Hematopoietic multipotent progenitor cell treated with erythropoietin and hydrocortisone succinate and interleukin-3 and kit ligand, for 4 days (in vitro differentiated cells): ENCODE measurements around the gene MT3.

Source experiments
- DNase-seq: peaks from one replicate; pipeline ENCODE4 v3.0.0-alpha.2; 2015

MT3 gene

DNA sequence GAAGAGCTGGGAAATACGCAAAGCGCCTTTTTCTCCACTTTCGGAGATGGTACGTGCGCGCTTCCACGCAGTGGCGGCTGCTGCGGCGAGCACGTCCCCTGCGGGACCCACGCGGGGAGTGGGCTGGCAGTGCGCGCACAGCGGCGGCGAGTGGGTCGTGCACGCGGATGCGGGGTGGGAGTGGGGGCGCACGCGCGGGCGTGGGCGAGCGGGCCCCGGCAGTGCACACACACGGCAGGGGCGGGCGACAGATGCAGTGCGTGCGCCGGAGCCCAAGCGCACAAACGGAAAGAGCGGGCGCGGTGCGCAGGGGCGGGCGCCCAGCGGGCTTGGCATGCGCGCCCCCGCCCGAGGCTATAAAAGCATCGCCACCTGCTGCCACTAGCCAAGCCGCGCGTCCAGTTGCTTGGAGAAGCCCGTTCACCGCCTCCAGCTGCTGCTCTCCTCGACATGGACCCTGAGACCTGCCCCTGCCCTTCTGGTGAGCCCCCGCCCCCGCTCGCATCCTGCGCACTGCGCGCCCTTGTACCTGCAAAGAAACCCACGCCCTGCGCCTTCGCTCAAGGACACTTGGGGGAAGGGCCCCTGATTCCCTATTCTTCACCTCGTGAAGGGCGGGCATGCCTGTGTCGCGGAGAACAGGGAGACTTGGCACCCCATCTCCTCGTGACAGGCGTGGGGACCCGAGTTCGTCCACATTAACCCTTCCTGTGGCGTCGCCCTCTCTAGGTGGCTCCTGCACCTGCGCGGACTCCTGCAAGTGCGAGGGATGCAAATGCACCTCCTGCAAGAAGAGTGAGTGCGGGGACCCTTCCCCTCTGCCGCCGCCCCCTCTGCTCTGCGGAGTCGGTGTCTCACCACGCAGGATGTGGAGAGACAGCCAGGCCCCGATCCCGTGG, at the start of gene MT3:
TSS of gene MT3 (plus strand) at position 388 of the 899 bp plus-strand sequence. CDS start at position 451, 63 bp downstream.
- DNase-seq: peak; percentile 58

DNA sequence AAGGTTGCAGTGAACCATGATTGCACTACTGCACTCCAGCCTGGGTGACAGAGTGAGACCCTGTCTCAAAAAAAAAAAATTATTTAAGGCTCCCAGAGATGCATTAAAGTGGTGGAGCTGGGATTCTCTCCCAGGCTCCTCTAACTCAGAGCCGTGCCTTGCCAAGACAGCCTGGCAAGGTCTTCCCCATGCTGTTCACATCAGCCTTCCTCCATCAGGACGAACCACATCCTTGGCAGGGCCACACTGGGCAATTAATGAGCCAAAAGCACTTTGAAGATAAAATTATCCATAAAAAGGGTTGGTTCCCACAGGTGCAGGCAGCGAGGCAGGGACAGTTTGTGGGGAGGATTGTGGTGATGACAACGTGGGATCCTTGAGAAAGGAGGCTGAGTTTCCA, 49.7 kb upstream of the MT3 start:
- DNase-seq: no peak

DNA sequence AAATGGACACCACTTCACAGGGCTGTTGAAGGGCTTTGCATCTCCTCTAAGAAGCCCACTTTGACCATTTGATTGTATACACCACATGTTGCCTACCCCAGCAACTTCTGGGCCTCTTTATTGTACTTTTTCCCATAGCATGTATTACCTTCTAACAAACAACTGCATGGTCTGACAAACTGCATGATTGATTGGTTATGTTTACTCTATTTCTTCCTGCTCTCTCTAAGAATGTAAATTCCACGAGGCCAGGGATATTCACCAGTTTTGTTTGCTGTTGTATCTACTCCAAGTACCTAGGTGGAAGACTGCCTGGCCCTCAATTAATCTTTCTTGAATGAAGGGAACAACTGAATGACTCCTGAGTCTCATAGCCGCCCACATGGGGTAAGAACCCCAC, 47.3 kb upstream of the MT3 start:
- no peak for DNase-seq

- peak; percentile 18 for DNase-seq
Measured at GRCh38 chr16:56547120-56547948, 42.0 kb upstream of the MT3 start.

DNA sequence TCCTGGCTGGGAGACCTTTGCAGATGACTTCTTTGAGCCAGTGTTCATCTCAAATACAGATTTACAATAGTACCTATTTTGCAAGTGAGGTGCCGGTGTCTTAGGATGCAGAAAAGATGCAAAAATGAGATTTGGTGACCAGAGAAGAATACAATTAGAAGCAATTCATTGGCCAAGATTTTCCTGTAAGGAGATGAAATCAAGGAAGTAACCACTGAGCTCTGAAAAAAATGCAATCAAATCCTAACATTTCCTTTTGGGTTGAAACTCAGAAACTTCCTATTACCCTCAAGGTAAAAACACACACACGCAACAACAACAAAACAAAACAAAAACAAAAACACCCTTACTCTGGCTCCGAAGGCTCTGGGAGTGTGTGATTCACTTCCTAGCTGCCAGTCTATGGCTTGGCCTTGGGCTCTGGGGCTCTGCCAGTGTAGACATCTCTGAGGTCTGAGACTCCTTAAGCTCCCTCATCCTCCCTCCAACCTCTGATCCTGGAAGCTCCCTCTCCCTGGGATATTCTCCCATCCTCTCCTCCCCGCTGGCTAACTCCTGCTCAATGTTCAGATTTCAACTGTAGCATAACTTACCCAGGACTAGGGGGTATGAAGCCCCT, 41.3 kb upstream of the MT3 start:
- no peak for DNase-seq

DNA sequence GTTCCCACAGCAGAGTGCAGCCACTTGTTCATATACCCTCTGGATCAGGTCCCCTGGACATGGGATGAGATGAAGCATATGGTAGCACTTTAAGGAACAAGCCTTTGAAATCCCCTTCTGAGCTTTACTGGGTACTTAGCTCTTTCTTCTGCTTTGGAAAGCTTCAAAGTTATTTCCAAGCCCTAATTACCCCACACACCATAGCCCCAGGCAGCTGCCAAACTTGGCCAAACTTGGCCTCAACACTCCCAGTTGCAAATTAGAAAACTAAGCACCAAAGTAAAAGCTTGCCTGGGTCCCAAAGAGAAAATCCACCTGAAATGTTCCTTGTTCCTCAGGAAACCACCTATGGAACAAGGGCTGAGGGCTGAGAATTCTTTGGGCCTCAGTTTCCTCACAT, 40.2 kb upstream of the MT3 start:
- no peak for DNase-seq

DNA sequence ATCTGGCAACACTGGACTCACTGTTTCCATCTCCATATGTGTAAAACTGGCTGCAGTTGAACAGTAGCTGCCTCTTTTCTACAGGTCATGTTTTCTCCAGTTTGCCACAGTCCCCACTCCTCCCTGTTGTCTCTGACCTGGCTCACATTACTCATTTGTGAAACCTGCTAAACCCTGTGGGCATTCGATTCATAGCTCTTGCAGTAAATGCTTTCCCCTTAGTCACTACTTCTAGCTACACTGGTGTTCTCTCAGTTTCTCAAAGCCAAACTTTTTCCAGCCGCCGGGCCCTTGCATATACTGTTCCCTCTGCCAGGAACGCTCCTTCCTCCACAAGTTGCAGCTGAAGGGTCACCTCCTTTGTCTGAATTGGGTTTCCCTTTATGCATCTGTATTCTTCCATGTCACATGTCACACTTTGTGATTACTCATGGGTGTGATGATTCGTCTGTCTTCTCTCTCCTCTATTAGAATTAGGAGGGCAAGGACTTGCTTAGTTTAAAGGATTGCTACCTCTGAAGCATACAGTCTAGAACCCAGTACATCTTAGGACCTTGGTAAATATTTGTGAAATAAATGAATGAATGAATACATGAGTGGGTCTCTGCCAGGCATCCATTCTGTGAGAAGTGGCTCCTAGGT, 39.5 kb upstream of the MT3 start:
- no peak for DNase-seq

DNA sequence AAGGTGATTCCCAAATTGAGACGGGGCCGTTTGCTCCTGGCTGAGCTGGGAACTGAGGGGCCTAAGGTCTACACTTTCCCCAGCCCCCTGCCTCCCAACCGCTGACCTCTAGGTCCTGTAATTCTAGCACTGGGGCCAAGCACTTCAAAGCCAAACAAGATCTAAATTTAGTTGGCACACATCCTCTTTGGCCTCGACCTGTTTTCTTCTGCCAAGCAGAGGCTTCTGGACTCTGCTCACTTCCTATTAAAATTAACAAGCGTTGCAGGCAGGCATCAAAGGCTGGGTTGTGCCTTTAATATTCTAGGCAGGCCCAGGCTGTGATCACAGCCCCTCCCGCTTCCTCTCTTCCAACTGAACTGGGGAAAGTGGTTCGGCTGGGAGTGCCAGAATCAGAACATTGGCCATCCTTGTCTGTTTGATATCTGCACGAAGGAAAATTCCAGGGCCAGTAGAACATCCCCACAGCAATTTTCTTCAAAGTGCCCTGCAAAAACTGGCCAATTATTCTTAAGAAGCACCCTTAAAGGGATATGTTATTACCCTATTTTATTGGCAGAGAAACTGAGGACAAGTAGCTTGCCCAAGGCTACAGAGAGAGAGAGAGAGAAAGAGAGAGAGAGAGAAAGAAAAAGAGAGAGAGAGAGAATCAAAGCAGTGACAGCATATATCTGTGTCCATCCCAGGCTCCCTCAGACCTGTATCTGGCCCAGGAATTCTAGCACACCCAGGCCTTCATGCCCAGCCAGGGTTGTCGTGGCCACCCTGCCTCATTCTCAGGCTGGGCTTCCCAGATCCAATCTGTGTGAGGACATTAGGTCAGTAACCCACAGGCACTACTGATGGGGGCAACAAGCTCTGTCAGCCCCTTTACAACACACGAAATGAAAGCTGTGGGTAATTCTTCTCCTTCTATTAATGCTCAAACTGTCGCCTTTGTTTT, 37.3 kb upstream of the MT3 start:
- no peak for DNase-seq

DNA sequence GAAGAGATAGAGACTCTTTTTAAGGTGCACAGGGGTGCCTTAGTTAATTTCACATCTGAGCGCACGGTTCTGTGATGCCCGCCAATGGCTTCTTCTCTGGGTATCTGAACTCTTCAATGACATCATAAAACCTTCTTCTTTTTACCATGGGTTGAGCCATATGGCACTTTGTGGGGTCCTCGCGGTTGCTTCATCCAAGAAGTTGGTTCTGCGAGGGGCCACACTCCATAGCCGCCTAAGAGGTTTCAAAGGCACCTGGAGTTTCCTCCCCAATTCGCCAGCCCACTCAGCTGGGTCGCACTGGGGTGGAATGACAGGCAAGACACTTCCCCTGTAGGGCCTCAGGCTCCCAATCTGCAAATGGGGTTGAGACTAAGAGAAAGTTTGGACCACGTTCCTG, 34.9 kb upstream of the MT3 start:
- DNase-seq: no peak

- no peak for DNase-seq
Measured at GRCh38 chr16:56558024-56558747, 31.1 kb upstream of the MT3 start.

GRCh38 chr16:56559109-56559508, 30.2 kb upstream of the MT3 start:
- DNase-seq: no peak

DNA sequence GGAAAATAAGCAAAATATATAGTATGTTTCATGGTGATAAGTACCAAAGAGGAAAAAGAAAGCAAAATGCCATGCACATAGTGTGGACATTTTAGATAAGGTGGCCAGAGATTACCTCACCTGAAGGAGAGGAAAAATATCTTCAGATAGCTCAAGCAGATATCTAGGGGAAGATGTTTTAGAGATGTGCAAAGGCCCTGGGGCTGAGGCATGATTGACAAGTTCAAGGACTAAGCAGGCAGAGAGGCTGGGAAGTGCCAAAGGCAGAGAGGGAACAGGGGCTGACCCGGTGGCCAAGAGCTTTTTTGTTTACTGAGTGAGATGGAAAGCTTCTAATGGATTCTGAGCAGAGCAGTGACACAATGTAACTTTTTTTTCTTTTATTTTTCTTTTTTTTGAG, 28.9 kb upstream of the MT3 start:
- no peak for DNase-seq

DNA sequence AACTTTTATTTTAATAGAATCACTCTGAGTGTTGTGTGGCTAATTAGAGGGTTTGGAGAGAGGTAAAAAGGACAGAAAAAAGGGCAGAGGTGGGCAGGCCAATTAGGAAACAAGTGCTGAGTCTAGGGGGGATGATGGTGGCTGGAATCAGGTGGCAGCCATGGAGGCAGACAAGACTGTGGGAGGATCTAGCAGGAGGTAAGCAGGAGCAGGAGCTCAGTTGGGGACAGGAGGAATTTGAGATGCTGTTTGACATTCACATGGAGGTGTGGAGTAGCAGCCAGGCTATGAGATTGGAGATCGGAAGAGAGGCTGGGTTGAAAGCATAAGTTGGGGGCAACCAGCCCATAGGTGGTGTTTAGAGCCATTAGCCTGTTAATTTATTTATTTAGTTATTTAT, 28.2 kb upstream of the MT3 start:
- no peak for DNase-seq

- no peak for DNase-seq
Measured at GRCh38 chr16:56564793-56565477, 24.4 kb upstream of the MT3 start, which contains the start of gene MT4. Gene MT4 (plus strand): TSS chr16:56565073. CDS start chr16:56565129, 56 bp downstream.

DNA sequence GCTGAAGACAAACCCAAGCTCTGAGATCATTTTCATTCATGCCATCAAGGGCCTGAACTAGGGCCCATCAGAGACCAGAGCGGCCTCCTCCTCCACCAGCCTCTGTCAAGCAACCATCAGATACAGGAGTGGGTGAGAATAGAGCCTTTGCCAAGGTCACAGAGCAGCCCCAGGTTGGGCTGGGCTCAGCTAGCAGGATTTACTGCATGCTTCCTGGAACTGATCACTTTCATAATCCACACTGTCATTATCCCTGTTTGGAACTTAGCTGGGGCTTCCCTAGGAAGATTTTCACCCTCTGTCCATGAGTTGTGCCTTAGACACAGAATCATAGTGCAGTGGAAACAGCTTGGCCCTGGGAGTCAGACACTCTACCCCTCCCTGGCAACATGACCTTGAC, 19.4 kb upstream of the MT3 start:
- DNase-seq: no peak

DNA sequence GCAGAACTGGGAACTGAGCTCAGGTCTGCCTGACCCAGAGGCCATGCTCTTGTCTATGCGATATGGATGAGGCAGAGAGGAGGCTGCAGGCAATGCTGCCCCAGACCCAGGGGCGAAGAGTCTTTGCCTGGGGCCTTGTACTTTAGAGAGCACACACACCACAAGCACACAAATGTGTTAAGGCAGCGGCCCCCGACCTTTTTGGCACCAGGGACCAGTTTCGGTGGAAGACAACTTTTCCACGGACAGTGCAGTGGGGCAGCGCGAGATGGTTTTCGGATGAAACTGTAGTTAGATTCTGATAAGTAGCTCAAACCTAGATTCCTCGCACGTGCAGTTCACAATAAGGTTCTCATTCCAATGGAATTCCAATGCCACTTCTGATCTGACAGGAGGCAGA, 17.8 kb upstream of the MT3 start:
- DNase-seq: no peak

DNA sequence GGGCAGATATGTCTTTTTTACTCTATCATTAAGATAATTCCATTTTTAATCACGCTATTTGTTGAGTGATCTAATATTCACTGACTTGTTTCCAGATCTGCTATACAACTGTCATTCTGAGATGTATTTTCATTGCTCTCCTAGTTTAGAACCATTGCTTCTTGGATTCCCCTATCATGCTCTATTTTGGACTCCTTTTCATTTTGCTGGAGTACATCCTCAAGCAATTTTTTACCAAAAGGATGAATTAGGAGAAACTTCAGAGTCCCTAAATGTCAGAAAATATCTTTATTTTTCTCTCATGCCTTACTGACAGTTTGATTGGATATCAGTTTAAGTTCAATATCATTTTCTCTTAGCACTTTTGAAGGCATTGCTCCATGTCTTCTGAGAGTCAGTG, 14.7 kb upstream of the MT3 start:
- no peak for DNase-seq

- DNase-seq: peak; percentile 85
Measured at GRCh38 chr16:56576585-56577299, 12.6 kb upstream of the MT3 start.

GRCh38 chr16:56577300-56577625, 12.1 kb upstream of the MT3 start:
- DNase-seq: no peak
